GM12878 (cell line): ENCODE measurements around the gene RNF13. TPM values are rescaled to one million over a fixed set of nuclear protein-coding genes. Genes with fewer than 3 reads are reported as not detected.

Source experiments
- CBFB ChIP-seq: IDR thresholded peaks from 2 replicates; pipeline ENCODE4 v1.6.1; 2016; ENCODE audit warnings: antibody characterized with exemption, low read depth
- CTCF ChIP-seq, 3 experiments: IDR thresholded peaks in 2 of 3; conservative IDR thresholded peaks in 1 of 3; 2 replicates each; pipeline ENCODE4 v1.5.1; 2011; ENCODE audit warnings: low read depth in 3 of 3, low read length in 3 of 3, mild to moderate bottlenecking in 3 of 3, control low read depth in 2 of 3, moderate library complexity in 2 of 3, inconsistent platforms in 1 of 3, mixed read lengths in 1 of 3; ENCODE audit not compliant: control insufficient read depth in 2 of 3, insufficient read depth in 1 of 3; ENCODE audit errors: extremely low read depth in 1 of 3
- ESRRA ChIP-seq: IDR thresholded peaks from 2 replicates; pipeline ENCODE4 v1.6.1; 2012; ENCODE audit warnings: mild to moderate bottlenecking, low read length, improper control_type of control experiment
- FOXM1 ChIP-seq: IDR thresholded peaks from 2 replicates; pipeline ENCODE4 v1.6.1; 2012; ENCODE audit warnings: low read depth, mild to moderate bottlenecking, inconsistent platforms, low read length, moderate library complexity
- GATAD2B ChIP-seq: fragments of 450-650 bp; conservative IDR thresholded peaks from 2 replicates; pipeline ENCODE4 v1.6.1; 2017; ENCODE audit warnings: low read depth, mild to moderate bottlenecking, moderate library complexity
- HDGF ChIP-seq: fragments of 450-650 bp; IDR thresholded peaks from 2 replicates; pipeline ENCODE4 v1.6.1; 2016; ENCODE audit warnings: antibody characterized with exemption
- KDM1A ChIP-seq: fragments of 200-600 bp; sonication (generic); IDR thresholded peaks from 2 replicates; pipeline ENCODE4 v1.6.1; 2016; ENCODE audit warnings: borderline replicate concordance
- MXI1 ChIP-seq: fragments of 150-350 bp; IDR thresholded peaks from 2 replicates; pipeline ENCODE4 v1.6.1; 2011; ENCODE audit warnings: low read depth, mild to moderate bottlenecking, inconsistent platforms, low read length, improper control_type of control experiment
- NR2C2 ChIP-seq: IDR thresholded peaks from 2 replicates; pipeline ENCODE4 v1.6.1; 2011; ENCODE audit warnings: borderline replicate concordance, low read depth; ENCODE audit not compliant: control insufficient read depth, insufficient read length
- SIX5 ChIP-seq: IDR thresholded peaks from 2 replicates; pipeline ENCODE4 v1.6.1; 2011; ENCODE audit warnings: mild to moderate bottlenecking, low read depth, low read length, moderate library complexity; ENCODE audit not compliant: severe bottlenecking
- SMC3 ChIP-seq: IDR thresholded peaks from 2 replicates; pipeline ENCODE4 v1.6.1; 2011; ENCODE audit warnings: low read length, improper control_type of control experiment, borderline replicate concordance
- TCF12 ChIP-seq: IDR thresholded peaks from 2 replicates; pipeline ENCODE4 v1.6.1; 2011; ENCODE audit warnings: low read depth, mild to moderate bottlenecking, low read length
- TCF7 ChIP-seq: IDR thresholded peaks from 2 replicates; pipeline ENCODE4 v1.6.1; 2014; ENCODE audit warnings: antibody characterized with exemption, borderline replicate concordance
- USF1 ChIP-seq: IDR thresholded peaks from 2 replicates; pipeline ENCODE4 v1.6.1; 2011; ENCODE audit warnings: borderline replicate concordance, low read depth, mild to moderate bottlenecking, moderate library complexity, mixed read lengths, low read length; ENCODE audit not compliant: insufficient read depth; ENCODE audit errors: extremely low read length
- ZBTB40 ChIP-seq: fragments of 450-650 bp; IDR thresholded peaks from 2 replicates; pipeline ENCODE4 v1.6.1; 2016; ENCODE audit warnings: mild to moderate bottlenecking, moderate library complexity, borderline replicate concordance
- polyA plus RNA-seq, 11 experiments: library from polyadenylated mRNA; depleted of rRNA in 4 of 11; unstranded in 6 of 11; stranded (reverse) in 5 of 11; fragments of >200 nt; fragmentation: Nextera tagmentation in 4 of 11; fragmentation: Illumina TruSeq in 1 of 11; extraction: Ambion mirVana in 4 of 11; extraction: Trizol in 1 of 11; gene quantifications; 1 replicate in 1 of 11; 2 replicates in 10 of 11; pipeline versions ENCODE4 v1.2.1 to v1.2.3, GENCODE V29; 2011 to 2016; ENCODE audit warnings: inconsistent platforms in 2 of 11, missing spikeins in 2 of 11, low read depth in 1 of 11
- total RNA-seq, 4 experiments: library from RNA; depleted of rRNA in 3 of 4; stranded (reverse); fragments of >200 nt in 3 of 4; fragmentation: Illumina TruSeq in 1 of 4; extraction: Trizol in 1 of 4; gene quantifications; 2 replicates each; pipeline versions ENCODE4 v1.2.1 to v1.2.3, GENCODE V29; 2013 to 2021
- TF ChIP-seq, protein P1 (sequence below): fragments of 450-650 bp; conservative IDR thresholded peaks from 2 replicates; pipeline ENCODE4 v1.6.1; 2017; ENCODE audit warnings: mild to moderate bottlenecking, moderate library complexity
- TF ChIP-seq, protein P2 (sequence below): IDR thresholded peaks from 2 replicates; pipeline ENCODE4 v1.6.1; 2011; ENCODE audit warnings: low read depth, mild to moderate bottlenecking, low read length, moderate library complexity, borderline replicate concordance; ENCODE audit errors: extremely low read depth
- TF ChIP-seq, protein P3 (sequence below): IDR thresholded peaks from 2 replicates; pipeline ENCODE4 v1.6.1; 2012; ENCODE audit warnings: low read length, inconsistent platforms

Gene RNF13
- total and polyA plus RNA-seq, 10 of the 15 experiments (the other 5 are each of a cell fraction or from before 2014, with no cell fraction given) = 18.9 to 73.4 (median 36.7) TPM

DNA sequence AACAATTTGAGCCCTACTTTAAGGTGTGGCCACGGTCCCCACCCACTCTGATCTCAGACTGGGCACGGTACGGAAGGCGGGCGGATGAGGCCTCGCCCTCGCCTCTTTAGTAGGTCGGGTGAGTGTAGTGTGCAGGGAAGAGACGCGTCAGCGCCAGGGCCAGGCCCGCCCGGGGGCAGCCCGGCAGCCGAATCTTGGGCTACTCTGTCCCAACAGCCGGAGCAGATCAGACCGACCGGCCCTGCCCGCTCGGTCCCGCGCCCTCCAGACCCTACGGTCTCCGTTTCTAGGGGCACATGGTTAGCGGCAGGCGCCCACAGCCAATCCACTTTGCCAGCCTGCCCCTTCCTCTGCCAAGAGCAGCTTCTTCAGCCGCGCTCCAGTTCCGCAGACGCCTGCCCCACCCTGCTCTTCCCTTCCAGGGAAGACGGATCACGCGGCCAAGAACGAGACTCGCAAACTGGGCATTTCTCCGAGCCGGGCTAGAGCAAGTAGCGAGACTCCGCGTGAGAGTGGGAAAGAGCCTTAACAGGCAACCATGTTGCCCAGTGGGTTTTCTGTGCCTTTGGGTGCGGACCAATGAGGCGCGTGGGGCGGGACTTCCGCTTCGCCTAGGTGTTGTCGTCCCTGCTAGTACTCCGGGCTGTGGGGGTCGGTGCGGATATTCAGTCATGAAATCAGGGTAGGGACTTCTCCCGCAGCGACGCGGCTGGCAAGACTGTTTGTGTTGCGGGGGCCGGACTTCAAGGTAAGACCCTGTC is at the start of gene RNF13 (continued):
- TF ChIP-seq ZBTB40 (peak; percentile 87), HDGF (peak; percentile 59; the same call in 1 of the 2 replicates), SMC3 (no peak), NR2C2 (no peak), CBFB (no peak), CTCF (IDR thresholded peaks at IDR 0.05 in 2 of 3, conservative IDR thresholded peaks at IDR 0.05 in 1 of 3; ENCODE audit: control insufficient read depth in 2 of 3, extremely low read depth in 1 of 3, insufficient read depth in 1 of 3, low read depth in 3 of 3, low read length in 3 of 3) (no peak), FOXM1 (no peak), TCF7 (no peak), KDM1A (no peak), GATAD2B (peak; percentile 78), MXI1 (peak; percentile 73), TCF12 (no peak), SIX5 (peak; percentile 16), ESRRA (no peak), USF1 (peak; percentile 42)
- TF ChIP-seq, protein P1, sequence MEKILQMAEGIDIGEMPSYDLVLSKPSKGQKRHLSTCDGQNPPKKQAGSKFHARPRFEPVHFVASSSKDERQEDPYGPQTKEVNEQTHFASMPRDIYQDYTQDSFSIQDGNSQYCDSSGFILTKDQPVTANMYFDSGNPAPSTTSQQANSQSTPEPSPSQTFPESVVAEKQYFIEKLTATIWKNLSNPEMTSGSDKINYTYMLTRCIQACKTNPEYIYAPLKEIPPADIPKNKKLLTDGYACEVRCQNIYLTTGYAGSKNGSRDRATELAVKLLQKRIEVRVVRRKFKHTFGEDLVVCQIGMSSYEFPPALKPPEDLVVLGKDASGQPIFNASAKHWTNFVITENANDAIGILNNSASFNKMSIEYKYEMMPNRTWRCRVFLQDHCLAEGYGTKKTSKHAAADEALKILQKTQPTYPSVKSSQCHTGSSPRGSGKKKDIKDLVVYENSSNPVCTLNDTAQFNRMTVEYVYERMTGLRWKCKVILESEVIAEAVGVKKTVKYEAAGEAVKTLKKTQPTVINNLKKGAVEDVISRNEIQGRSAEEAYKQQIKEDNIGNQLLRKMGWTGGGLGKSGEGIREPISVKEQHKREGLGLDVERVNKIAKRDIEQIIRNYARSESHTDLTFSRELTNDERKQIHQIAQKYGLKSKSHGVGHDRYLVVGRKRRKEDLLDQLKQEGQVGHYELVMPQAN = peak; percentile 76
- TF ChIP-seq, protein P2, sequence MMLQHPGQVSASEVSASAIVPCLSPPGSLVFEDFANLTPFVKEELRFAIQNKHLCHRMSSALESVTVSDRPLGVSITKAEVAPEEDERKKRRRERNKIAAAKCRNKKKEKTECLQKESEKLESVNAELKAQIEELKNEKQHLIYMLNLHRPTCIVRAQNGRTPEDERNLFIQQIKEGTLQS = no peak
- TF ChIP-seq, protein P3, sequence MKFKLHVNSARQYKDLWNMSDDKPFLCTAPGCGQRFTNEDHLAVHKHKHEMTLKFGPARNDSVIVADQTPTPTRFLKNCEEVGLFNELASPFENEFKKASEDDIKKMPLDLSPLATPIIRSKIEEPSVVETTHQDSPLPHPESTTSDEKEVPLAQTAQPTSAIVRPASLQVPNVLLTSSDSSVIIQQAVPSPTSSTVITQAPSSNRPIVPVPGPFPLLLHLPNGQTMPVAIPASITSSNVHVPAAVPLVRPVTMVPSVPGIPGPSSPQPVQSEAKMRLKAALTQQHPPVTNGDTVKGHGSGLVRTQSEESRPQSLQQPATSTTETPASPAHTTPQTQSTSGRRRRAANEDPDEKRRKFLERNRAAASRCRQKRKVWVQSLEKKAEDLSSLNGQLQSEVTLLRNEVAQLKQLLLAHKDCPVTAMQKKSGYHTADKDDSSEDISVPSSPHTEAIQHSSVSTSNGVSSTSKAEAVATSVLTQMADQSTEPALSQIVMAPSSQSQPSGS = no peak
